Lower lobe of right lung (tissue), 2 donors: ENCODE results near the gene KICS2. TPM values are rescaled to one million over a fixed set of nuclear protein-coding genes. Genes with fewer than 3 reads are reported as not detected.

Source experiments
- ATAC-seq, 2 donors: fragments of 200-7000 bp; cut with Tn5 transposase; one replicate each; pipeline ENCODE4 v1.9.1; 2020 to 2022; ENCODE audit warnings: mild to moderate bottlenecking in 2 of 2, moderate library complexity in 2 of 2
- DNase-seq: peaks from one replicate; pipeline ENCODE4 v3.0.0-alpha.2; 2020
- H3K27ac ChIP-seq: fragments of 200-600 bp; one replicate; pipeline ENCODE4 v1.8.0; 2022
- H3K27me3 ChIP-seq: fragments of 200-600 bp; one replicate; pipeline ENCODE4 v1.8.0; 2022; ENCODE audit warnings: low read depth
- H3K36me3 ChIP-seq: fragments of 200-600 bp; one replicate; pipeline ENCODE4 v1.8.0; 2022; ENCODE audit warnings: mild to moderate bottlenecking
- H3K4me1 ChIP-seq: fragments of 200-600 bp; one replicate; pipeline ENCODE4 v1.8.0; 2022
- H3K4me3 ChIP-seq: fragments of 200-600 bp; one replicate; pipeline ENCODE4 v1.8.0; 2022; ENCODE audit warnings: mild to moderate bottlenecking
- H3K9me3 ChIP-seq: fragments of 200-600 bp; one replicate; pipeline ENCODE4 v1.8.0; 2022
- intact Hi-C: fragments of 100-400 bp; cut with DNase I; formaldehyde crosslinking; loops from one replicate; pipeline ENCODE4 v1.11.0; 2022
- total RNA-seq: library from RNA; stranded (reverse); fragmentation: NEBNext Ultra II Directional; extraction: Animal tissue kit (Norgen Biotek cat#: 25700); gene quantifications from one replicate; pipeline ENCODE4 v1.2.1, GENCODE V29; 2021
- TF ChIP-seq, protein P1 (sequence below): fragments of 200-600 bp; IDR thresholded peaks from one replicate; pipeline ENCODE4 v1.8.0; 2022; ENCODE audit warnings: antibody characterized with exemption, mild to moderate bottlenecking
- donor health status: DM: no; HTN: yes; CAD: no; lungs with severe emphysema.

Gene KICS2
- total RNA-seq, 1 donor from 2014 or later, result 8.6 TPM

DNA sequence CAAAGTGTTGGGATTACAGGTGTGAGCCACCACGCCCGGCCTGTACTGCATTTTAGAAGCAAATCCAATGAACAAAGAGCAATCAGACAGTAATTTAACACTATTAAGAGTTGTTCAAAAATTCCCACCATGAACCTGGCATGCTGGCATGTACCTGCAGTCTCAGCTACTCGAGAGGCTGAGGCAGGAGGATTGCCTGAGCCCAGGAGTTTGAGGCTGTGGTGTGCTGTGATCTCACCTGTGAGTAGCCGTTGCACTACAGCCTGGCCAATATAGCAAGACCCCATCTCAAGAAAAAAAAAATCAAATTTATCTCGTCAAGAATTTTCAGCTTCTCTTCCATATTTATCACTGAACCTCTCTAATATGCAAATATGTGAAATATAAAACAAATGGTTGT lies 39.7 kb upstream of the KICS2 start:
- DNase-seq (no peak), ATAC-seq (no peak)
- TF ChIP-seq, protein P1, sequence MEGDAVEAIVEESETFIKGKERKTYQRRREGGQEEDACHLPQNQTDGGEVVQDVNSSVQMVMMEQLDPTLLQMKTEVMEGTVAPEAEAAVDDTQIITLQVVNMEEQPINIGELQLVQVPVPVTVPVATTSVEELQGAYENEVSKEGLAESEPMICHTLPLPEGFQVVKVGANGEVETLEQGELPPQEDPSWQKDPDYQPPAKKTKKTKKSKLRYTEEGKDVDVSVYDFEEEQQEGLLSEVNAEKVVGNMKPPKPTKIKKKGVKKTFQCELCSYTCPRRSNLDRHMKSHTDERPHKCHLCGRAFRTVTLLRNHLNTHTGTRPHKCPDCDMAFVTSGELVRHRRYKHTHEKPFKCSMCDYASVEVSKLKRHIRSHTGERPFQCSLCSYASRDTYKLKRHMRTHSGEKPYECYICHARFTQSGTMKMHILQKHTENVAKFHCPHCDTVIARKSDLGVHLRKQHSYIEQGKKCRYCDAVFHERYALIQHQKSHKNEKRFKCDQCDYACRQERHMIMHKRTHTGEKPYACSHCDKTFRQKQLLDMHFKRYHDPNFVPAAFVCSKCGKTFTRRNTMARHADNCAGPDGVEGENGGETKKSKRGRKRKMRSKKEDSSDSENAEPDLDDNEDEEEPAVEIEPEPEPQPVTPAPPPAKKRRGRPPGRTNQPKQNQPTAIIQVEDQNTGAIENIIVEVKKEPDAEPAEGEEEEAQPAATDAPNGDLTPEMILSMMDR, result no peak
- Histone ChIP-seq H3K36me3 (no peaks in the 10 kb centered on the region), H3K4me3 (no peak overlapping the region), H3K4me1 (no peaks in the 10 kb centered on the region), H3K9me3 (no peaks in the 10 kb centered on the region), H3K27me3 (no peaks in the 10 kb centered on the region), H3K27ac (no peak overlapping the region)
- intact Hi-C loops, result no loop called here

DNA sequence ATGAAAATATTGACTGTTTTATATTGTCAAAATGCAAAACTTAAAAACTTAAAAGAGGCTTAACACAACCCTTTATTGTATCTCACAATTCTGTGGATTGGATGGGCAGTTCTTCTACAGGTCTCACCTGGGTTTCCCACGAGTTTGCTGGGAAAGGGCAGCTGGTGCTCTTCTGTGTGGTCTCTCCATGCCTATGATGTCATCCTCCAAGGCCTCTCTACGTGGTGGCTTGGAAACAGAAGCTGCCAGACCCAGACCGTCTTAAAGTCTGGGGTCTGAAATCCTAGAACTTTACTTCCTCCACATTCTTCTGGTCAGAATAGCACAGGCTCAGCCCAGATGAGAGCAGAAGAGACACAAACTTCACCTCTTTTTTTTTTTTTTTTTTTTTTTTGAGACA lies 36.5 kb upstream of the KICS2 start:
- H3K4me3 ChIP-seq, result no peak overlapping the region
- intact Hi-C loops, result loop anchor here (5.0 kb wide), 1 partner anchor 421 kb away; no protein-coding TSS in a partner anchor
- H3K9me3 ChIP-seq, result no peaks in the 10 kb centered on the region

DNA sequence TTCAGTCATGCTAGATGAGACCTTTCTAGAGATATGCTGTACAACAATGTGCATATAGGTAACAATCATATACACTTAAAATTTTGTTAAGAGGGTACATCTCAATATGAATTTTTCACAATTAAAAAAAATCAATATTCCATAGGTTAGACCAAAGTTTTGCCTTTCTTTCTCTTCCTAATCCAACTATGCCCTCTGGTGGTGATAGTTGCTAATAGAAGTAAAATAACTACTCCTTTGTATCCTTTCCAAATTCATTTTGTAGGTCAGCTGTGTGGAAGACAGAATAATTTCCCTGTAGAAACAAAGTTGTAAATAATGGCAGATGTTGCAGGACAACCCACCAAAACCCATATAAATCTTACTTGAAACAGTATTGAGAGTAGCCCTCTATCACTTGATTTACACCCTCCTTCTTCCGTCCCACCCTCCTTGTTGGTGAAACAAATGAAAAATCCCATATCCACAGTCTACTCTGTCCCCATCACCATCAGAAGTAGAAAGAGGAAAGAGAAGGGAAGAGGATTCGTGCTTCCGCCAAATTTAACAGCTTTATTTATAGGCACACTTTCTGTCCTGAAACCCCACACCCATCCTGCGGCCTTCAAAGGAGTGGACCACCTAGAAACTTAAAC lies 34.2 kb upstream of the KICS2 start:
- Histone ChIP-seq H3K9me3 (no peaks in the 10 kb centered on the region), H3K4me3 (no peak overlapping the region), H3K4me1 (peaks cover 6% of the 10 kb centered on the region), H3K27ac (no peak overlapping the region), H3K36me3 (no peaks in the 10 kb centered on the region), H3K27me3 (no peaks in the 10 kb centered on the region)
- TF ChIP-seq, protein P1, result peak; percentile 71
- intact Hi-C loops, result loop anchor here (5.0 kb wide), 1 partner anchor 419 kb away; no protein-coding TSS in a partner anchor
- ATAC-seq (peak in 1 of 2 donors; percentile 54), DNase-seq (no peak)

More for the DNA sequence above, 36.5 kb upstream of the KICS2 start:
- TF ChIP-seq, protein P1, result no peak
- no peaks in the 10 kb centered on the region for H3K27me3 ChIP-seq
- no peaks in the 10 kb centered on the region for H3K36me3 ChIP-seq
- no peak overlapping the region for H3K27ac ChIP-seq
- ATAC-seq (no peak), DNase-seq (no peak)
- no peaks in the 10 kb centered on the region for H3K4me1 ChIP-seq

DNA sequence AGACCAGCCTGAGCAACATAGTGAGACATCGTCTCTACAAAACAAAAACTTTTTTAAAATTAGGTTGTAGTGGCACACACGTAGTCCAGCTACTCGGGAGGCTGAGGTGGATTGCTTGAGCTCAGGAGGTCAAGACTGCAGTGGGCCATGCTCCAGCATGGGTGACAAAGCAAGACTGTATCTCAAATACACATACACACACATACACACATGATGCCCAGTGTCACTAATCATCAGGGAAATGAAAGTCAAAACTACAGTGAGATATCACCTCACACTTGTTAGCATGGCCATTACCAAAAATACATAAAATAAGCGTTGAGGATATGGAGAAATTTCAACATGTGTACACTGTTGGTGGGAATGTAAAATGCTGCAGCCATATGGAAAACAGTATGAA lies 33.2 kb upstream of the KICS2 start:
- no peak overlapping the region for H3K27ac ChIP-seq
- H3K4me1 ChIP-seq, result peaks cover 6% of the 10 kb centered on the region
- ATAC-seq (no peak), DNase-seq (no peak)
- no peak overlapping the region for H3K4me3 ChIP-seq
- TF ChIP-seq, protein P1, result no peak
- intact Hi-C loops, result loop anchor here (5.0 kb wide), 1 partner anchor 418 kb away; no protein-coding TSS in a partner anchor
- no peaks in the 10 kb centered on the region for H3K9me3 ChIP-seq
- no peaks in the 10 kb centered on the region for H3K27me3 ChIP-seq
- no peaks in the 10 kb centered on the region for H3K36me3 ChIP-seq

DNA sequence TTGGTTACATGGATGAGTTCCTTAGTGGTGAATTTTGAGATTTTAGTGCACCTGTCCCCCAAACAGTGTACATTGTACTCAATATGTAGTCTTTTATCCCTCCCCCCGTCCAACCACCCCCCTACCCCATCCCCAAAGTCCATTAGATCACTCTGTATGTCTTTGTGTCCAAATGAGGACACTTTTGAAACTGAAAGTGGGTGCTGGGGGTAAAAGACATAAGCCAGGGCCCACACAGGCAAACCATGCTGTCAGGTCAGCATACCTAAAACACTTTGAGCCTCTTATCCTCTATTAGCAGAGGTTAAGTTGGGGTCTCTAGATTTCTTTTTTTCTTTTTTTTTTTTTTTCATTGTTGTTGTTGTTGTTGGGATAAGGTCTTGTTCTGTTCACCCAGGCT lies 31.3 kb upstream of the KICS2 start:
- TF ChIP-seq, protein P1, result no peak
- H3K4me3 ChIP-seq, result no peak overlapping the region
- intact Hi-C loops, result no loop called here
- no peaks in the 10 kb centered on the region for H3K36me3 ChIP-seq
- peaks cover 6% of the 10 kb centered on the region for H3K4me1 ChIP-seq
- peak overlapping the region; percentile 18 for H3K27ac ChIP-seq
- DNase-seq (no peak), ATAC-seq (no peak)
- no peaks in the 10 kb centered on the region for H3K9me3 ChIP-seq
- no peaks in the 10 kb centered on the region for H3K27me3 ChIP-seq
